Skin epidermis (tissue), 12 donors: Measurements from ENCODE around the gene FADS1.

ENCODE experiments used
- H3K27ac ChIP-seq, 21 experiments: fragments of 200-600 bp; sonication (generic) in 11 of 21; one replicate each; pipeline ENCODE4 v1.5.0; 2020; ENCODE audit warnings: mild to moderate bottlenecking in 3 of 21, inconsistent platforms in 2 of 21, moderate library complexity in 2 of 21
- H3K4me3 ChIP-seq, 7 experiments: fragments of 200-600 bp; sonication (generic) in 2 of 7; one replicate each; pipeline ENCODE4 v1.5.0; 2020; ENCODE audit warnings: inconsistent platforms in 2 of 7, mild to moderate bottlenecking in 2 of 7, moderate library complexity in 1 of 7

The FADS1 gene

GRCh38 chr11:61781585-61781984, 35.2 kb downstream of the FADS1 start:
- Histone ChIP-seq H3K4me3 (no peak overlapping the region), H3K27ac (no peak overlapping the region)

- Histone ChIP-seq H3K4me3 (no peak overlapping the region), H3K27ac (no peak overlapping the region)
These were observed 36.1 kb downstream of the FADS1 start for GRCh38 chr11:61780581-61781162.

GRCh38 chr11:61779666-61780525, 36.9 kb downstream of the FADS1 start:
- Histone ChIP-seq H3K4me3 (no peak overlapping the region), H3K27ac (no peak overlapping the region)

- Histone ChIP-seq H3K27ac (no peak overlapping the region), H3K4me3 (no peak overlapping the region)
These were observed 37.7 kb downstream of the FADS1 start for GRCh38 chr11:61778920-61779650.

- H3K4me3 ChIP-seq, result no peak overlapping the region
- H3K27ac ChIP-seq, result no peak overlapping the region
These were observed 38.4 kb downstream of the FADS1 start for GRCh38 chr11:61778357-61778886.

- H3K27ac ChIP-seq, result no peak overlapping the region
- H3K4me3 ChIP-seq, result peak overlapping the region in 4 of 7 experiments; percentile 8 to 38 (median 16)
These were observed 39.3 kb downstream of the FADS1 start for GRCh38 chr11:61777234-61778090.

GRCh38 chr11:61776561-61777075, 40.2 kb downstream of the FADS1 start:
- no peak overlapping the region for H3K27ac ChIP-seq
- no peak overlapping the region for H3K4me3 ChIP-seq

GRCh38 chr11:61775606-61776554, 40.9 kb downstream of the FADS1 start:
- Histone ChIP-seq H3K27ac (no peak overlapping the region), H3K4me3 (no peak overlapping the region)

GRCh38 chr11:61775106-61775505, 41.7 kb downstream of the FADS1 start:
- Histone ChIP-seq H3K4me3 (no peak overlapping the region), H3K27ac (no peak overlapping the region)

- Histone ChIP-seq H3K4me3 (no peak overlapping the region), H3K27ac (no peak overlapping the region)
These were observed 42.4 kb downstream of the FADS1 start for GRCh38 chr11:61774411-61774810.

- H3K27ac ChIP-seq, result no peak overlapping the region
These were observed 43.0 kb downstream of the FADS1 start for GRCh38 chr11:61773809-61774208.

GRCh38 chr11:61773356-61773755, 43.4 kb downstream of the FADS1 start:
- no peak overlapping the region for H3K4me3 ChIP-seq
- H3K27ac ChIP-seq, result no peak overlapping the region

More at GRCh38 chr11:61773809-61774208, 43.0 kb downstream of the FADS1 start:
- H3K4me3 ChIP-seq, result no peak overlapping the region

- Histone ChIP-seq H3K4me3 (no peak overlapping the region), H3K27ac (no peak overlapping the region)
These were observed 44.8 kb downstream of the FADS1 start for GRCh38 chr11:61771985-61772455.

GRCh38 chr11:61771195-61771894, 45.5 kb downstream of the FADS1 start:
- Histone ChIP-seq H3K27ac (no peak overlapping the region), H3K4me3 (no peak overlapping the region)

GRCh38 chr11:61769946-61770683, 46.7 kb downstream of the FADS1 start:
- no peak overlapping the region for H3K27ac ChIP-seq
- H3K4me3 ChIP-seq, result no peak overlapping the region

- Histone ChIP-seq H3K4me3 (no peak overlapping the region), H3K27ac (no peak overlapping the region)
These were observed 47.5 kb downstream of the FADS1 start for GRCh38 chr11:61769169-61769920.
